Inferior parietal cortex (tissue), 1 donor: Measurements from ENCODE around the gene CFAP74.

ENCODE experiments used
- DNase-seq: peaks from one replicate; pipeline ENCODE4 v3.0.0-alpha.2; 2016; ENCODE audit errors: extremely low spot score

CFAP74 gene

GRCh38 chr1:1874901-1875300 lies 128.7 kb downstream of the CFAP74 start:
- no peak for DNase-seq

- DNase-seq: no peak
These were observed 130.4 kb downstream of the CFAP74 start for GRCh38 chr1:1873186-1873585.

GRCh38 chr1:1872329-1872994 lies 131.1 kb downstream of the CFAP74 start:
- DNase-seq: no peak
